NCI-H2029 treated with DMSO at 0.1 percent for 48 hours (cell line): ENCODE measurements around the gene PAN3.
A peak's percentile ranks its signal among the peaks of the same experiment; 100 is the strongest.
"Not testable (repeated sequence)": the region's sequence is repeated elsewhere in the genome, so short reads cannot be mapped to it uniquely, and the experiment has no call there.

Experiments
- DNase-seq: peaks from one replicate; lab custom pipeline; 2025; lab: John Stamatoyannopoulos, UW

The PAN3 gene

GRCh38 chr13:28138012-28138755 is at the start of gene PAN3:
PAN3 (plus strand) TSS chr13:28138545; CDS start chr13:28138658, 113 bp downstream.
- peak; percentile 38 for DNase-seq

GRCh38 chr13:28089065-28089464 is 49.3 kb upstream of the PAN3 start:
- DNase-seq = no peak

- no peak for DNase-seq
Measured at GRCh38 chr13:28092431-28092830, 45.9 kb upstream of the PAN3 start.

- DNase-seq = no peak
Measured at GRCh38 chr13:28093881-28094280, 44.5 kb upstream of the PAN3 start.

GRCh38 chr13:28094306-28094705 is 44.0 kb upstream of the PAN3 start:
- DNase-seq = no peak

GRCh38 chr13:28097503-28097902 is 40.8 kb upstream of the PAN3 start:
- DNase-seq = no peak

- DNase-seq = no peak
Measured at GRCh38 chr13:28099396-28100149, 38.8 kb upstream of the PAN3 start.

GRCh38 chr13:28100150-28101121 is 37.9 kb upstream of the PAN3 start, which contains the start of gene FLT3:
FLT3 (minus strand) TSS chr13:28100576; CDS start chr13:28100510, 66 bp downstream.
- no peak for DNase-seq

- DNase-seq = not testable (repeated sequence)
Measured at GRCh38 chr13:28101886-28102285, 36.5 kb upstream of the PAN3 start.

- DNase-seq = no peak
Measured at GRCh38 chr13:28106976-28107375, 31.4 kb upstream of the PAN3 start.

GRCh38 chr13:28110414-28110813 is 27.9 kb upstream of the PAN3 start:
- no peak for DNase-seq

GRCh38 chr13:28116736-28117135 is 21.6 kb upstream of the PAN3 start:
- no peak for DNase-seq

- no peak for DNase-seq
Measured at GRCh38 chr13:28117689-28118377, 20.5 kb upstream of the PAN3 start.

- DNase-seq = no peak
Measured at GRCh38 chr13:28120317-28120716, 18.0 kb upstream of the PAN3 start.

- no peak for DNase-seq
Measured at GRCh38 chr13:28121224-28121623, 17.1 kb upstream of the PAN3 start.

- no peak for DNase-seq
Measured at GRCh38 chr13:28128030-28128429, 10.3 kb upstream of the PAN3 start.

GRCh38 chr13:28128926-28129325 is 9.4 kb upstream of the PAN3 start:
- DNase-seq = no peak

- no peak for DNase-seq
Measured at GRCh38 chr13:28129911-28130693, 8.2 kb upstream of the PAN3 start.

- no peak for DNase-seq
Measured at GRCh38 chr13:28131646-28132045, 6.7 kb upstream of the PAN3 start.

GRCh38 chr13:28136916-28137315 is 1.4 kb upstream of the PAN3 start:
- no peak for DNase-seq

GRCh38 chr13:28137596-28137995 is 749 bp upstream of the PAN3 start:
- no peak for DNase-seq
